ENCODE data around the gene HS3ST3B1.

HS3ST3B1 gene

GRCh38 chr17:14310605-14311004 lies 9.7 kb downstream of the HS3ST3B1 start:
- no peak for DNase-seq (ENCODE audit: low spot score)
- in situ Hi-C loops (cut with MboI; ENCODE audit: low pct_unique_long_range_greater_than_20kb, low sequenced_read_pairs, unreplicated experiment): loop anchor here (25.0 kb wide), 1 partner anchor 723 kb away; no protein-coding TSS in a partner anchor
- TF ChIP-seq CTCF (IDR thresholded peaks at IDR 0.05; ENCODE audit: extremely low read depth, insufficient read depth, missing control alignments): no peak

GRCh38 chr17:14311186-14311705 lies 10.4 kb downstream of the HS3ST3B1 start:
- DNase-seq (ENCODE audit: low spot score): no peak
- in situ Hi-C loops (cut with MboI; ENCODE audit: low pct_unique_long_range_greater_than_20kb, low sequenced_read_pairs, unreplicated experiment): loop anchor here (25.0 kb wide), 1 partner anchor 724 kb away; no protein-coding TSS in a partner anchor
- TF ChIP-seq CTCF (IDR thresholded peaks at IDR 0.05; ENCODE audit: extremely low read depth, insufficient read depth, missing control alignments): no peak

GRCh38 chr17:14311981-14312380 lies 11.1 kb downstream of the HS3ST3B1 start:
- in situ Hi-C loops (cut with MboI; ENCODE audit: low pct_unique_long_range_greater_than_20kb, low sequenced_read_pairs, unreplicated experiment): loop anchor here (25.0 kb wide), 1 partner anchor 725 kb away; no protein-coding TSS in a partner anchor
- TF ChIP-seq CTCF (IDR thresholded peaks at IDR 0.05; ENCODE audit: extremely low read depth, insufficient read depth, missing control alignments): no peak
- no peak for DNase-seq (ENCODE audit: low spot score)

DNA sequence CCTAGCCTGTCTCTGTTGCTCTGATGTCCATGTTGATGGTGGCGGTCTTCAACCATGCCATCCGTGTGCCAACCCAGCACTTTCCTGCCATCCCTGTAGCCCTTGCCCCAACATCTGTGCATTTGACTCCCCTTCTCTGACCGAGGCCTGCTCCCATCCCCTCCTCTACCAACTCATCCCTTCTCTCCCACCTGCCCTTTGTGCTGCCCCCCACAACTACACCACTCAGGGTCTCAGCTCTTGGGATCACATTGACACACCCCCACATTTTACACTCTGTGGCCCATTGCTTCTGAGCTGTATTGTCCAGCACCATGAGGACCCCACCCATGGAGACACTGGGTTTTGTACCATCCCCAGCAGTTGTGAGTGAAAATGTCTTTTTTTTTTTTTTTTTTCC lies 11.6 kb downstream of the HS3ST3B1 start:
- in situ Hi-C loops (cut with MboI; ENCODE audit: low pct_unique_long_range_greater_than_20kb, low sequenced_read_pairs, unreplicated experiment): loop anchor here (25.0 kb wide), 1 partner anchor 725 kb away; no protein-coding TSS in a partner anchor
- no peak for DNase-seq (ENCODE audit: low spot score)
- TF ChIP-seq CTCF (IDR thresholded peaks at IDR 0.05; ENCODE audit: extremely low read depth, insufficient read depth, missing control alignments): no peak

DNA sequence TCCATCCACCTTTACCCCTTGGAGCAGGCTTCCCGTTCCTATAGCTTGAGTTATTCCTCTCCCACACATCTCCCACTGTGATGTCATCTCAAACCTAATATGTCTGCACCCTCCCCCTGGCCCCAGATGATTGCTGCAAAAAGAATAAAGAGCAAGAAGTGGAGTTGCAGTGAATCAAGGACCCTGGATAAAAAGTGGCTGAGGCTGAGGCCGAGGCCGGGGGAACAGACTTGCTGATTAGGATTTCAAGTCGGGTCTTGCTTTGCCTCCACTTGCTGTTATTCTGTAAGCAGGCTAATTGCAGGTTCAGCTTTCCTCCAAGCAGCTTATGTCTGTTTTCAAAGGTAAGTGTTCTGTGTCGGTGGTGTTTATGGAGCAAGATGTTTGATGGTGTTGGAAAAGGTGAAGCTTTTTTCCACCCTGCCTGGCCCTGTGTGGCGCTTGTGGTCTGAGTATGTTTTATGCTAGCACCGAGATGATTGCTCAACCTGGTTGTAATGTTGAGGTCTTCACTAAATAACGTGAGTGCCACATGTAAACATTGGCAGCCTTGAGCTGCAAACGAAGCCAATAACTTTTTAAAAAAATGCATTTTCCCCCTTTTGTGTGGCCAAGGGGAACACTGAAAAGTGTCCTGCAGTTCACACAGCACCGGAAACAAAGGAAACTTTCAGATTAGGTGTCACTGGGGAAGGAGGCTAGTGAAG lies 15.4 kb downstream of the HS3ST3B1 start:
- no peak for DNase-seq (ENCODE audit: low spot score)
- no peak for TF ChIP-seq CTCF (IDR thresholded peaks at IDR 0.05; ENCODE audit: extremely low read depth, insufficient read depth, missing control alignments)
- in situ Hi-C loops (cut with MboI; ENCODE audit: low pct_unique_long_range_greater_than_20kb, low sequenced_read_pairs, unreplicated experiment): loop anchor here (25.0 kb wide), 1 partner anchor 729 kb away; no protein-coding TSS in a partner anchor

DNA sequence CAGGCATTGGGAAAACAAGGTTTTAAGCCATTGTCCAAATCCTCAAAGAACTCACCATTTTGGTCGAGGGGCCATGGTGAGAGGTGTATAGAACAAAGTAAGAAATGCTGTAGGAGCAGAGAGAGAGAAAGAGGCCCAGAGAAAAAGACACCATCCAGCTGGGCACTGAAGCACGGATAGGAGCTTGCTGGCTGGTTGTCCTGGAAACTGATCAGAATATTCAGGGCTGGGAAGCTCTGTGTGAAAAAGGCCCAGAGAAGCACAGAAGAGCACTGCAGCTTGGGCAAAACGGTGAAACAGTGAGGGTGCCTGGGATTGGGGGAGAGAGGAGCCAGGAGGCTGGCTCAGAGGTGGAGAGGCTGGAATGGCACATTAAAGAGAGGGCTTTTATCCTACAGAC lies 16.5 kb downstream of the HS3ST3B1 start:
- TF ChIP-seq CTCF (IDR thresholded peaks at IDR 0.05; ENCODE audit: extremely low read depth, insufficient read depth, missing control alignments): no peak
- DNase-seq (ENCODE audit: low spot score): no peak
- in situ Hi-C loops (cut with MboI; ENCODE audit: low pct_unique_long_range_greater_than_20kb, low sequenced_read_pairs, unreplicated experiment): loop anchor here (25.0 kb wide), 1 partner anchor 730 kb away; no protein-coding TSS in a partner anchor
